Neuronal stem cell (in vitro differentiated cells): ENCODE measurements around the gene ADAD2.
A peak's percentile ranks its signal among the peaks of the same experiment; 100 is the strongest.

Experiments
- DNase-seq: peaks from one replicate; pipeline ENCODE4 v3.0.0-alpha.2; 2013; ENCODE audit warnings: low spot score
- H2AFZ ChIP-seq: one replicate; pipeline ENCODE4 v1.6.1; 2013; ENCODE audit warnings: mild to moderate bottlenecking, low read length, inconsistent platforms
- H2AK5ac ChIP-seq: 2 replicates; pipeline ENCODE4 v1.6.1; 2013; ENCODE audit warnings: low read depth, mild to moderate bottlenecking, inconsistent platforms, low read length, moderate library complexity, mixed read lengths
- H2BK120ac ChIP-seq: 2 replicates; pipeline ENCODE4 v1.6.1; 2013; ENCODE audit warnings: low read depth, mild to moderate bottlenecking, inconsistent platforms, low read length, moderate library complexity, mixed read lengths
- H2BK12ac ChIP-seq: one replicate; pipeline ENCODE4 v1.6.1; 2013; ENCODE audit warnings: low read length, inconsistent platforms
- H2BK15ac ChIP-seq: 2 replicates; pipeline ENCODE4 v1.6.1; 2013; ENCODE audit warnings: mild to moderate bottlenecking, low read length, inconsistent platforms, mixed read lengths
- H2BK5ac ChIP-seq: one replicate; pipeline ENCODE4 v1.6.1; 2013; ENCODE audit warnings: inconsistent platforms, mild to moderate bottlenecking, low read length, moderate library complexity
- H3K14ac ChIP-seq: one replicate; pipeline ENCODE4 v1.6.1; 2013; ENCODE audit warnings: low read length, inconsistent platforms
- H3K18ac ChIP-seq: 2 replicates; pipeline ENCODE4 v1.6.1; 2013; ENCODE audit warnings: low read length, inconsistent platforms
- H3K23ac ChIP-seq: 2 replicates; pipeline ENCODE4 v1.6.1; 2013; ENCODE audit warnings: low read depth, mild to moderate bottlenecking, mixed read lengths, low read length, inconsistent platforms; ENCODE audit not compliant: poor library complexity
- H3K27ac ChIP-seq: replicated peaks from 3 replicates; pipeline ENCODE4 v1.5.1; 2013; ENCODE audit warnings: low read length, inconsistent platforms
- H3K27me3 ChIP-seq, 3 experiments: 2 replicates each; pipeline ENCODE4 v1.6.1; 2013; ENCODE audit warnings: low read length in 3 of 3, mild to moderate bottlenecking in 2 of 3, inconsistent platforms in 1 of 3, low read depth in 1 of 3, mixed read lengths in 1 of 3, moderate library complexity in 1 of 3; ENCODE audit not compliant: control insufficient read depth in 3 of 3, insufficient read depth in 3 of 3
- H3K36me3 ChIP-seq, 2 donors: replicated peaks in 1 of 2; 2 replicates each; pipeline ENCODE4 v1.6.1; 2013; ENCODE audit warnings: low read length in 2 of 2; ENCODE audit not compliant: control insufficient read depth in 2 of 2, insufficient read depth in 2 of 2
- H3K4ac ChIP-seq: 2 replicates; pipeline ENCODE4 v1.6.1; 2013; ENCODE audit warnings: inconsistent platforms, mild to moderate bottlenecking, low read length, moderate library complexity
- H3K4me1 ChIP-seq, 2 donors: 1 replicate in 1 of 2; 2 replicates in 1 of 2; pipeline ENCODE4 v1.6.1; 2013; ENCODE audit warnings: low read length in 2 of 2, low read depth in 1 of 2; ENCODE audit not compliant: control insufficient read depth in 2 of 2, insufficient read depth in 1 of 2
- H3K4me2 ChIP-seq: one replicate; pipeline ENCODE4 v1.6.1; 2013; ENCODE audit warnings: mild to moderate bottlenecking, low read length, inconsistent platforms; ENCODE audit not compliant: insufficient read depth, poor library complexity, severe bottlenecking
- H3K4me3 ChIP-seq, 2 donors: 2 replicates each; pipeline ENCODE4 v1.5.1; 2013; ENCODE audit warnings: low read length in 2 of 2, mild to moderate bottlenecking in 2 of 2, inconsistent platforms in 1 of 2, moderate library complexity in 1 of 2
- H3K79me1 ChIP-seq: one replicate; pipeline ENCODE4 v1.6.1; 2013; ENCODE audit warnings: low read depth, mild to moderate bottlenecking, inconsistent platforms, low read length, moderate library complexity
- H3K9ac ChIP-seq: one replicate; pipeline ENCODE4 v1.6.1; 2013; ENCODE audit warnings: mild to moderate bottlenecking, low read depth, low read length, inconsistent platforms; ENCODE audit not compliant: poor library complexity
- H3K9me3 ChIP-seq, 2 donors: replicated peaks in 1 of 2; 2 replicates each; pipeline versions ENCODE3 to v1.6.1; 2013; ENCODE audit warnings: low read length in 2 of 2, mild to moderate bottlenecking in 2 of 2, inconsistent platforms in 1 of 2, low read depth in 1 of 2, mixed read lengths in 1 of 2, moderate library complexity in 1 of 2; ENCODE audit not compliant: control insufficient read depth in 2 of 2, insufficient read depth in 1 of 2
- H4K8ac ChIP-seq: one replicate; pipeline ENCODE4 v1.6.1; 2013; ENCODE audit warnings: low read depth, mild to moderate bottlenecking, inconsistent platforms, low read length, moderate library complexity
- H4K91ac ChIP-seq: one replicate; pipeline ENCODE4 v1.6.1; 2013; ENCODE audit warnings: low read length, low read depth, mild to moderate bottlenecking, inconsistent platforms; ENCODE audit not compliant: poor library complexity
- WGBS, 2 donors: extraction: QIAGEN DNeasy Blood & Tissue Kit; methylation state at CpG; one replicate each; pipeline ENCODE4 v1.1.7; 2013; ENCODE audit warnings: missing lambda C conversion rate in 2 of 2, mixed read lengths in 1 of 2; ENCODE audit not compliant: insufficient read length in 2 of 2, insufficient replicate concordance in 1 of 2; ENCODE audit errors: extremely low coverage in 2 of 2; 5-methylcytosine and 5-hydroxymethylcytosine counted together

The ADAD2 gene

DNA sequence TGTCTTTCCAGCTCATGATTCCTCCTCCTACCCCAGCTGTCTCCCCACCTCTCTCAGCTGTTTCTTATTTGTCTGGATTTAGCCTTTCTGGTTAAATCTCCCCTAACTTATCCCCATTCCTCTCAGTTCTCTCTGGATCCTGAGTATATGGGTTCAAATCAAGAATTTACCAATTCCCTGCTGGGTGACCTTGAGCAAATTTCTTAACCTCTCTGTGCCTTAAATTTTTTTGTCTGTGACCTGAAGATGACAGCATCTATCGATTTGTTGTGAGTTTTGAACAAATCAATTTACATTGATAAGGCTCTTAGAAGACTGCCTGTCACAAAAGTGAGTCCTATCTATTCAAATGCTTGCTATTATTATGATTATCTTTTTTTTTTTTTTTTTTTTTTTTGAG, 50.8 kb downstream of the ADAD2 start:
- Histone ChIP-seq H3K27me3 (peaks cover 0 to 33% (median 1%) of the 10 kb centered on the region in 3 experiments), H3K4ac (no peak overlapping the region), H3K27ac (no peak overlapping the region), H3K18ac (no peak overlapping the region), H3K79me1 (no peaks in the 10 kb centered on the region), H2BK5ac (no peak overlapping the region), H2BK15ac (no peak overlapping the region), H2AFZ (no peak overlapping the region), H3K4me3 (no peak overlapping the region), H2BK120ac (no peak overlapping the region), H4K91ac (no peak overlapping the region), H4K8ac (no peak overlapping the region), H3K4me1 (peaks cover 0 to 8% of the 10 kb centered on the region in 2 donors), H3K4me2 (no peak overlapping the region), H2AK5ac (no peak overlapping the region), H3K36me3 (peaks cover 0 to 2% of the 10 kb centered on the region in 2 donors), H3K9me3 (peaks cover 2% of the 10 kb centered on the region in 2 donors), H3K14ac (no peak overlapping the region), H3K9ac (no peak overlapping the region), H3K23ac (no peak overlapping the region), H2BK12ac (no peak overlapping the region)
- DNase-seq: no peak
- no CpG with 5 or more reads among the region's 1 CpG for WGBS, 2 donors

DNA sequence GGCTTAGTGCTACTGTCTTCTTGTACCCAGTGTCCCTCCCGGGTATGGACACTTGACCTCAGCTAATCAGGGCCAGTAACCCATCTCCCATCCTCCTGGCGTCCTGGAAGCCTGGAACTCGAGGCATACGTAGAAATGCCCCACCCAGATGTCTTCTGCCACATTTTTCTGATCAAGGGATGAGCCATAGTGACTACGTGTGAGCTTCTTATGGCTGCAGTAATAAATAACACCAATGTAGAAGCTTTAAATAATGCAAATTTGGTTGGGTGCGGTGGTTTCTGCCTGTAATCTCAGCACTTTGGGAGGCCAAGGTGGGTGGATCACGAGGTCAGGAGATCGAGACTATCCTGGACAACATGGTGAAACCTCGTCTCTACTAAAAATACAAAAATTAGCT, 51.9 kb downstream of the ADAD2 start:
- Histone ChIP-seq H2AK5ac (no peak overlapping the region), H2BK12ac (no peak overlapping the region), H2AFZ (no peak overlapping the region), H3K4me3 (no peak overlapping the region), H3K79me1 (no peaks in the 10 kb centered on the region), H3K14ac (no peak overlapping the region), H3K9ac (no peak overlapping the region), H4K8ac (no peak overlapping the region), H2BK5ac (no peak overlapping the region), H3K4me1 (peaks cover 0 to 8% of the 10 kb centered on the region in 2 donors), H3K27me3 (peaks cover 0 to 33% (median 1%) of the 10 kb centered on the region in 3 experiments), H3K9me3 (peaks cover 2% of the 10 kb centered on the region in 2 donors), H3K18ac (no peak overlapping the region), H2BK120ac (no peak overlapping the region), H4K91ac (no peak overlapping the region), H3K4me2 (no peak overlapping the region), H3K27ac (no peak overlapping the region), H3K36me3 (peaks cover 0 to 2% of the 10 kb centered on the region in 2 donors), H3K4ac (no peak overlapping the region), H3K23ac (no peak overlapping the region), H2BK15ac (no peak overlapping the region)
- DNase-seq: no peak
- no CpG with 5 or more reads among the region's 9 CpGs for WGBS, 2 donors

DNA sequence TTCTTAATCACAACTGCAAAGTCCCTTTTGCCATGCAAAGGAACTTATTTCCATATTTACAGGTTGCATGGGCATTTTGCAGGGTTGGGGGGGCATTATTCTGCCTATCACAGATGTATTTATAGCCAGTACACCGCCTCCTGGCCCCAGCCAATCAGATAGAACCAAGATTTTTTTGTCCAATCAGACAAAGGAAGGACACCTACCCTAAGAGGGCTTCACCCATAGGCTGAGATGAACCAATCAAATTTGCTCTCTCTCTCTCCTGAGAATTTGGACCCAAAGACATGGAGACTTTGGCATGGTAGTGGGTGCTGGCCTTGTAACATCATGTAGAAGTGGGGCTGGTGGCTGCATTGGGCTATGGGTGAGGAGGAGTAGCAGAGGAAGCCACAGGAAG, 52.8 kb downstream of the ADAD2 start:
- no peaks in the 10 kb centered on the region for H3K79me1 ChIP-seq
- H2BK5ac ChIP-seq: no peak overlapping the region
- no peak overlapping the region for H4K91ac ChIP-seq
- no peak overlapping the region for H2BK120ac ChIP-seq
- no peak overlapping the region for H3K9ac ChIP-seq
- WGBS, 2 donors: no CpG with 5 or more reads among the region's 1 CpG
- H2BK15ac ChIP-seq: no peak overlapping the region
- H2AK5ac ChIP-seq: no peak overlapping the region
- H3K4ac ChIP-seq: no peak overlapping the region
- no peak overlapping the region for H3K27ac ChIP-seq
- peaks cover 0 to 33% (median 1%) of the 10 kb centered on the region in 3 experiments for H3K27me3 ChIP-seq
- H3K23ac ChIP-seq: no peak overlapping the region
- DNase-seq: no peak
- no peak overlapping the region for H2BK12ac ChIP-seq
- peaks cover 2% of the 10 kb centered on the region in 2 donors for H3K9me3 ChIP-seq
- peaks cover 0 to 2% of the 10 kb centered on the region in 2 donors for H3K36me3 ChIP-seq
- H3K14ac ChIP-seq: no peak overlapping the region
- H3K18ac ChIP-seq: no peak overlapping the region
- H3K4me3 ChIP-seq: no peak overlapping the region
- H3K4me1 ChIP-seq: peaks cover 0 to 8% of the 10 kb centered on the region in 2 donors
- no peak overlapping the region for H4K8ac ChIP-seq
- H3K4me2 ChIP-seq: no peak overlapping the region
- no peak overlapping the region for H2AFZ ChIP-seq

DNA sequence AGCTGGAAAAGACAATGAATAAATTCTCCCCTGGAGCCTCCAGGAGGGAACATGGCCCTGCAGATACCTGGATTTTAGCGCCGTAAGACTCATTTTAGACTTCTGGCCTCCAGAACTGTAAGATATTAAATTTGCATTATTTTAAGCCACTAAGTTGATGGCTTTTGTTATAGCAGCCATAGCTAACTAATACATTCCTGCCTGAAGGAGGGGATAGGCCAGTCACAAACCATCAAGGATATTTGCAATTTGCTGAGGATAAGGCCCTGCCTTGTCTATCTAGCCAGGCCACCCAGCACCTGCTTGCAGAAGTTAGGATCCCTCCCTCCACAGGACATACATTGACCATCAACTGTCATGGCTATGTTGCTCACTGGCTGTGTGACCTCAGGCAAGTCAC, 53.8 kb downstream of the ADAD2 start:
- no peak for DNase-seq
- Histone ChIP-seq H3K4ac (peak overlapping the region; percentile 30), H3K79me1 (no peaks in the 10 kb centered on the region), H3K4me3 (no peak overlapping the region), H3K4me1 (peaks cover 0 to 4% of the 10 kb centered on the region in 2 donors), H3K27me3 (peaks cover 0 to 36% (median 1%) of the 10 kb centered on the region in 3 experiments), H3K4me2 (no peak overlapping the region), H3K36me3 (peaks cover 0 to 2% of the 10 kb centered on the region in 2 donors), H2AFZ (no peak overlapping the region), H2BK120ac (no peak overlapping the region), H4K91ac (no peak overlapping the region), H3K23ac (peak overlapping the region; percentile 45), H3K14ac (no peak overlapping the region), H3K9me3 (peaks cover 2% of the 10 kb centered on the region in 2 donors), H2BK5ac (no peak overlapping the region), H3K27ac (no peak overlapping the region), H3K18ac (no peak overlapping the region), H2BK15ac (no peak overlapping the region), H4K8ac (no peak overlapping the region), H2AK5ac (no peak overlapping the region), H3K9ac (no peak overlapping the region), H2BK12ac (no peak overlapping the region)
- WGBS, 2 donors: no CpG with 5 or more reads among the region's 2 CpGs
